HG02759 (cell line): ENCODE measurements around the gene SDHAF2.
"Not testable (repeated sequence)": the region's sequence is repeated elsewhere in the genome, so short reads cannot be mapped to it uniquely, and the experiment has no call there.

ENCODE experiments used
- ATAC-seq: cut with Tn5 transposase; IDR thresholded peaks from one replicate; pipeline ENCODE4 v1.9.1; 2021; ENCODE audit warnings: mild to moderate bottlenecking, moderate library complexity; ENCODE audit not compliant: unreplicated experiment

Gene SDHAF2

DNA sequence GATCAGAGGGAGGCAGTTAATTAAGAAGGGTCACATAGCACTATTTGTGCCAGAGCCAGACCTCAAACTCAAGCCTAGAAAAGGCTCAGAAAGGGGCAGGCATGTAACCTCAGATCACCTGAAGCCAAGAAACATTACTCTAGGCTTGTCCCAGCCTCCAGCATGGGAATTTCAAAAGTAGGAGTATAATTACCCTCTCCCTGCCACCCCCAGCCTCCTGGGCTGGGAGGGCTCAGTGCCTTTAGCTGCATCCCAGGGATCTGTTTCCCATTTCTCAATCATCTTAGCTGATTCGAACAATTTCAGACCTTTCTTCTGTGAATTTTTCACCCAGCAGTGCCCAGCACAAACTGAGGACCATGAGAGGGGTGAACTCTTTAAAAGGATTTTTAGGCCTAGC is 45.5 kb downstream of the SDHAF2 start:
- ATAC-seq, result no peak

DNA sequence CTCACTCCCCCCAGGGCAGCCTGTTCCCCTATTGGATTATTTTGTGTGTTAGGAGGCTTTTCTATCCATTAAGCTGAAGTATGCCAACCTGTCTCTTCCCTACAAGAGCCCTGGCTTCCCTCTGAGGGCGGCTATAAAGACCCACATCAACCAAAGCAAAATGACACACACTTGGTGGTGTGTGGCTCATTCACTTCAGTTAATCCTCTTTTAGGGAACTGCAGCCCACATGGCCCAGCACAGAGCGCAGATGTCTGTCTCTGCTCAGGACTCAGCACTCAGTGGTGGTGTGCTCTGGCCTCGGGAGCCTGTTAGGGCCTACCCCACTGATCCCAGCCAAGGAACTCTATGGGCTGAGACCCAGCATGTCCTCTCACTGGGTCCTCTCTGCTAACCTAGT is 46.4 kb downstream of the SDHAF2 start:
- ATAC-seq, result no peak

DNA sequence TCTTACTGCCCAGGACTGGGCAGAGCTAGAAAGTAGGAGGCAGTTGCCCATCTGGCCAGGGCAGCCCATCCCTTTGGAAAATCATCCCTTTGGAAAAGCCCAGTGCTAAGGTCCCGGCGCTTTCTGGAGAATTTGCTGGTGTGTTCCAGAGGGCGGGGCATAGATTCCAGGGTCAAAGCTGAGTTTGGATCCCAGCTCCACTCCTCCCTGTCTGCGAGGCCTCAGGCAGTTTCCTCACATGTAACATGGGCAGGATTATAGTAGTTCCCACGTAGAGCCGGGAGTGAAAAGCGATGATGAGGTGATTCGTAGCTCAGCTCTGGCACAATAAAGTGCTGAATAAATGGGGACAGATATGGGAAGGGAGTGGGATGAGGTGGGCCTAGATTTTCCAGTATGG is 47.2 kb downstream of the SDHAF2 start:
- no peak for ATAC-seq

DNA sequence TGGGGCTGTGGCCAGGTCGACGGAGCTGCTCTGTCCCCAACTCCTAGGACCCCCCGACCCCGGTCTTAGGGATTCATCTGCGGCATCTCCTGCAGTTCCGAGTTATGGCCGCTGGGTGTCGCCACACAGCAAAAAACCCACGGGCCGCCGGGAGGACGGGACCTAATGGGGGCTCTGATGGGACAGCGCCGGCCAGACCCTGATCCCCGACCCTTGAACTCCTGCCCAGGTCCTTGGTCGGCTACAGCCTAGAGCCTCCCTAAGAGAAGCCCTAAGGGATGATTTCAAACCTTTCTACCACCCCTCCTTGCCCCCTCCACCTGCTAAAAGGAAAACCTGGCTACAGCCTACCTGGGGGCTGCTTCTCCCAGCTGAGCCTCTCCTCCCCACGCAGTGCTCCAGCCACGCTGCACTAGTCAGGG is 47.8 kb downstream of the SDHAF2 start:
- no peak for ATAC-seq

DNA sequence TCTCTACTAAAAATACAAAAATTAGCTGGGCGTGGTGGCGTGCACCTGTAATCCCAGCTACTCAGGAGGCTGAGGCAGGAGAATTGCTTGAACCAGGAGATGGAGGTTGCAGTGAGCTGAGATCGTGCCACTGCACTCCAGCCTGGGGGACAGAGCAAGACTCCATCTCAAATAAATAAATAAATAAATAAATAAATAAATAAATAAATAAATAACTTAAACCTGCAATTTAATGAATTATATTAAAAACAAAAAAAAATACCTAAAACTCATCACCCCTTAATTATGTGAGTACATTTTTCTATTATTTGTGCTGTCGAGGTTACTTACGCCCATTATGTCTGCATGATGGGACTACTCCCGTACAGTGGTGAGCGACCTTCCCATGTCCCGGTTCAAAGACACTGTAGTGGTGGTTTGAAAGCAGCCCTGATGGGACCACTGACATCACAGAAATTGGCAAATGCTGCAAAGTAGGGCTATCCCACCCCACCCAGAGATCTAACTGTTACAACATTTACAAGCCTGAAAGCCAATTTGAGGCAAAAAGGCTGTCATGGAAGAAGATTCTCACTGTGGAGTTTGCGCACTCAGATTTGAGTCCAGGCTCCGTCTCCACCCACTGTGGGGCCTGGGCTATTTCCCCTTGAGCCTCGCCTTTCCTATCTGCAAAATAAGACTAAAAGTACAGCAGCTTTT is 49.6 kb downstream of the SDHAF2 start:
- not testable (repeated sequence) for ATAC-seq

DNA sequence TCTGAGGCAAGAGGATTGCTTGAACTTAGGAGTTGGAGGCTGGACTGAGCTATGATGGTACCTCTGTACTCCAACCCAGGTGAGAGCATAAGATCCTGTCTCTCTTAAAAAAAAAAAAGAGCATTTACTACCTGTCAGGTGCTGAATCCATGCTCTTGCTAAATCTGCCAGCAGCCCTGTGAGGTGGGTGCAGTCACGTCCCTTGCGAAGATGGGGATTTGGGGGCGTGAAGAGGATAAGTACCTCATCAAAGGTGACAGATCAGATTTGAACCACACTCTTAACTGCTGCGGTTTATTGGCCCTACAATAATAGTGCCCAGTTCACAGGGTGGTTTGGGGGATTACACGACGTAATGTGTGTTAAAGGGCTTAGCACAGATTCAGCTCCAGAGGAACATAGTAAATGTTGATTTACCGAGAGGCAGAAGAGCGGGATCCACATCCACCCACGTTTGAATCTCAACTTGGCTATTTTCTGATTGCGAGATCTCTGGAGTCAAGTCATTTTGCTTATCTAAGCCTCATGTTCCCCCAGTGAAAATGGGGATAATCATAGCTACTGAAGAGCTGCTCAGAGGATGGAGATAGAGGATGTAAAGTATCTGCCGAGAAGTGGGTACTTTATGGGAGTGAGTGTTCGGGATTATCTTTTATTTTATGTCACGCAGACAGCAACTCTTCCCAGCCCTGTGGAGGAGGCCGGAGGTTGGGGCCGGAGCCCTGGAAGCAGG is 50.5 kb downstream of the SDHAF2 start:
- no peak for ATAC-seq

DNA sequence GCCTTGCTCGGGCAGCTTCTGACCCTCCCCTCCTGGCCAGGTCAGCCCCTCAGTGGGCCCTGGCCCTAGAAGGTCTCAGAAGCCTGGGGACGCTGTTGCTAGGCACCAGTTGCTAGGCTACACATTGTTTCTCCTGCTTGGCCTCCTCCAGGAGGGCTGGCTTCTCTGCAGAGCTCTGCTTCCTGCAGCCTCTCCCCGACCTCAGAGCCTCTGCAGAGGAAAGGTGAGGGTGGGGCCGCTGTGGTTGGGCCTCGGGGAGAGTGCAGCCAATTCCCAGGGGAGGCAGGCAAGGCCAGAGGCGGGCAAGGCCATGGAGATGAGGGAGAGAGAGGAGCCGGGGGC is 51.0 kb downstream of the SDHAF2 start:
- no peak for ATAC-seq

DNA sequence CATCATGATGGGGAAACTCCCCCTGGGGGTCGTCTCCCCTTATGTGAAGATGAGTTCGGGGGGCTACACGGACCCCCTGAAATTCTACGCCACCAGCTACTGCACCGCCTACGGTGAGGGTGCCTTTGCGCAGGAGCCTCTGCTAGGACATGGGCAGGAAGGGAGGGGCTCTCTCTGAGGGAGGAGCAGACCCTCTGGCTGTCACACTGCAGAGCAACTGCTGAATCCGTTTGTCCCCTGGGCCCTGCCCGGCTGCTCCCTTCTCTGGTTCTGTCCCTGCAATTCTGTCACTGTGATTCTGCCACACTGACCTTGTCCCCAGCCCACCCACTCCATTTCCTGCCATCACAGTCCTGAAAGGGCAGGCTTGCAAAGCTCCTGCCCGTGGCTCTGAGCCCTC is 51.9 kb downstream of the SDHAF2 start:
- ATAC-seq, result no peak

DNA sequence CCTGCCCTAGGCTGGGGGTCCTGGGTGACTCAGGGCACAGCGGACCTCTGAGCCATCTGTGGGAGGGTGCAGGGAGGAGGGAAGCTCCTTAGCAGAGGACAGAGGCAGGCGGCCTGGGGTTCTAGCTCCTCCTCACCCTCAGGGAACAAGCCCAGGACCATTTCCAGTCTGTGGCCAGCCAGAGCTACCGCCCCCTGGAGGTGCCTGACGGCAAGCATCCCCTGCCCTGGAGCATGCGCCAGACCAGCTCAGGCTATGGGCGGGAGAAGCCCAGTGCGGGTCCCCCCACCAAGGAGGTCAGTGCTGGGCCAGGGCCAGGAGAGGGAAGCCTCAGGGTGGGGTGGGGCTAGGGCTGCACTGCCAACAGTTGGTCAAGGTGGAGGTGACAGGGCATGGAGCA is 52.6 kb downstream of the SDHAF2 start:
- no peak for ATAC-seq

DNA sequence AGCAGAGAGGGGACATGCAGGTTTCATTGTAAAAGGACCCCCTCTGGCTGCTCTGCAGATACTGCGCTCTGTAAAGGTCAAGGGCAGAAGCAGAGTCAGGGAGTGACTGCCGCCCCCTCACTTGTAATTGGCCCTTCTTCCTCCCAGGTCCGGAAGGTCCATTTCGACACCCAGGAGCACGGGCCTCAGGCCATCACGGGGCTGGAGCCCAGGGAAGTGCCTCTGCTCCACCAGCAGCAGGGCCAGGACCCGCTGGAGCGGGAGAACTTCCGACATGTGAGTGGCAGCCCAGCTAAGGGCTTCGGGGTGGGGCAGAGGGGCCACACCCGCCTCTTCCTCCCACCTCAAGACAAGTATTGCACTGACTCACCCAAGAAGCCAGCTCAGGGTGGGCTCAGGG is 54.6 kb downstream of the SDHAF2 start:
- ATAC-seq, result no peak

DNA sequence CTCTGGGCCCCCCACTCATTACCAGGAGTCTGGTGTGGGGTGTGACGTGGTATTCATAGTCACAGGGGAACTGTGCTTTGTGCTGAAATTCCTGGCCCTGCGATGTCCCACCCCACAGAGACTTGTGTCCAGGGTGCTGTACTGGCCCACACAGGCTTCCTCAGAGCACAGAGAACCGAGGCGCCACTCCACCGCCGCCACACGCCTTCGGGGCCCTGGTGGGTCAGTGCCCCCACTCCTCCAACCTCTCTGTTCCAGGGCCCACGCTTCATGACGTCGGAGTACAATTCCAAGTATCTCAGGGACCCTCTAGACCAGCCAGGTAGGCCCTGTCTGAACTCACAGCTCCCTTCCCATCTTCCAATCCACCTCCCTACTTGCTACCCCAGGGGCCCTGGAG is 55.2 kb downstream of the SDHAF2 start:
- ATAC-seq, result no peak

DNA sequence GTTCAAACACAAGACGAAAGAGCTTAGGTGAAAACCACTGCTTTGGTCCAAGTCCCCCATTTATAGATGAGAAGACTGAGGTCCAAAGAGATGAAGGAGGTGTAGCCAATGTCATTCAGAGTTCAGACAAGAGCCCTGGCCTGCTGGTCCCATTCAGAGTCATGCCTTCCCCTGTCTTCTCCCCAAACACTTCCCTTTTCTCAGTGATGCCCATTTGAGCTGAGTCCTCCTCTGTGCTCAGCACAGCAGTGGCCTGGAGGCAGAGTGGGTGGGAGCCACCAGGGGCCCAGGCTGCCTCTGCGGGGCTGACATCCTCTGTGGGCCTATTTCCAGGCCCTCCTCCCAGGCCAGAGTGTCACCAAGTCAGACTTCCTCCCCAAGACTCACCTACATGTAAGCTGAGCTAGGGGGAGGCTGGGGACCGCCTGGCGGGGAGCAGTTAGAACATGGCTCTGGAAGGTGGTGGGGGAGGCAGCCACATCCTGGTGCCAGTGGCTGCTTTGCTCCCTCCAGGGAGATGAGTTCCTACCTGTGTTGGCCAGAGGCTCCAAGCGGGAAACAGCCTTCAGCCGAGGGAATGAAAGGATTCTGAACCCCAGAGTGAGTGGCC is 56.2 kb downstream of the SDHAF2 start:
- no peak for ATAC-seq

DNA sequence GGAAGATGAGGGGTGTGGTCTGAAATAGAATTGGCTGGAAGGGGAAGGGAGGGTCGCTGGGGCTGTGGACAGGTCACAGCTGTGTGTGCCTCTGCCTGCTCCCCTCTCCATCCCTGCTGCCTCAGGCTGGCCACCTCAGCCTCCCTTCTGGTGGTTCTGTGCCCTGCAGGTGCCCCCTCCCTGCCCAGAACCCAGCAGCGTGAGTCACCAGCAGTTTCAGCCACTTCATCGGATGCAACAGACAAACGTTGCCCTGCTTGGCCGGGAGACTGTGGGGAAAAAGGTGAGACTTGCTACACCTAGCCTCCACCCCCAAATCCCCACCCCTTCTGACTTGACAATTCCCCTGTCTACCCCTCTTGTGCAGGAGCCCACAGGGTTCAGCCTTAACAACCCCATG is 56.9 kb downstream of the SDHAF2 start:
- ATAC-seq, result no peak

DNA sequence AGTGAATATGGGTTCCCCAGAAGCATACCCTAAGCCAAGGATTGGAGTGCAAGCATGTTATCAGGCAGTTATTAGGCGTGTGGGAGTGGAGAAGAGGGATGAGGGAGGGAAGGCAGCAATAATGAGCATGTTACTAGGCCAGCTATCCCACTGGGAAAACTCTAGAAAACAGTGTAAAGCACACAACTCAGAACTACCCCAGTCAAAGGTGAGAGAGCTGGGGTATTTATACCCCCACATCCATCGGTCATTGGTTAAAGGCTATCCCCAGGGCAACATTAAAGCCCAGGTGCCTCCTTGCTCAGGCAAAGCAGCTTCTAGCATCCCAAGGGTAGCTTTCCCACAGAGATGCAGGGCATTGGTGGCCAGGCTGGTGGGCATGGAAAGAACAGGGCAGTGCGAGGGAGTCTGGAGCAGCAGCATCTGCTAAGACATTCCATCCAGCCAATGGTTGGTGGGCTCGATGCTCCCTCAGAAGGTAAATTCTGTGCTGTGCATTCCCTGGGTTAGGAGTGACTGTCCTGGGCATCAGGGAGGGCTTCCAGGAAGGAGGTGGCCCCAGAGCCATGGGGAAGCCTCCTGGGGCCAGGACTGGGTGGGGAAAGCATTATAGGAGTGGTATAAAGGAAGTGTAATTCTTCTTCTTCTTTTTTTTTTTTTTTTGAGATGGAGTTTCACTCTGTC is 57.6 kb downstream of the SDHAF2 start:
- ATAC-seq, result no peak

DNA sequence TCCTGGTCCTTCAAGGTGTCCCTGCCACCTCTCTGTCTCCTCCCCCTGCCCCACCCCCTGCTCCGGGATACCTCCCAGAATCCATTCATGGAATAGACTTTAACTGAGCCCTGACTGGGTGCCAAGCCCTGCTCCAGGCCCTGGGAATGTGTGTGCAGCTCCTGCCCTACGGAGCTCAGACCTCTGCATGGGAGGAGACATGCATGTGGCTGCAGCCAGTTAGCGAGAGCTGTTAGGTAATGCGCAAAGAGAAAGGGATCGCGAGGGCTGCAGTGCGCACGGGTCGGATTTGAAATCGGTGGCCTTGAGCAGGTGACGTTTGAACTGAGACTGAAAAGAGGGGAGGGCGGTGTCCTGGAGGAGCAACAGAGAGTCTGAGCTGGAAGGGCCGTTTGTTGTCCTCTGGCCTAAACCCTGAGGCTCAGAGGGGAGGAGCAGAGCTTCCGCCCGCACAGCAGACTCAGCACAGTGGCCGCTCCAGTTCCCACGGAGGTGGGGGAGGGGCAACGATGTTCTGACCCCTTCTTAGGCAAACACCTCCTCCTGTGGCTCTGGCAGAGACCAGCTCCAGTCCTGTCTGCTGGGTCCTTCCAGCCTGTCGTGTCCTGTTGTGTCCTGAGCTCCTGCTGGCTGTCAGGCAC is 58.8 kb downstream of the SDHAF2 start:
- ATAC-seq, result no peak

DNA sequence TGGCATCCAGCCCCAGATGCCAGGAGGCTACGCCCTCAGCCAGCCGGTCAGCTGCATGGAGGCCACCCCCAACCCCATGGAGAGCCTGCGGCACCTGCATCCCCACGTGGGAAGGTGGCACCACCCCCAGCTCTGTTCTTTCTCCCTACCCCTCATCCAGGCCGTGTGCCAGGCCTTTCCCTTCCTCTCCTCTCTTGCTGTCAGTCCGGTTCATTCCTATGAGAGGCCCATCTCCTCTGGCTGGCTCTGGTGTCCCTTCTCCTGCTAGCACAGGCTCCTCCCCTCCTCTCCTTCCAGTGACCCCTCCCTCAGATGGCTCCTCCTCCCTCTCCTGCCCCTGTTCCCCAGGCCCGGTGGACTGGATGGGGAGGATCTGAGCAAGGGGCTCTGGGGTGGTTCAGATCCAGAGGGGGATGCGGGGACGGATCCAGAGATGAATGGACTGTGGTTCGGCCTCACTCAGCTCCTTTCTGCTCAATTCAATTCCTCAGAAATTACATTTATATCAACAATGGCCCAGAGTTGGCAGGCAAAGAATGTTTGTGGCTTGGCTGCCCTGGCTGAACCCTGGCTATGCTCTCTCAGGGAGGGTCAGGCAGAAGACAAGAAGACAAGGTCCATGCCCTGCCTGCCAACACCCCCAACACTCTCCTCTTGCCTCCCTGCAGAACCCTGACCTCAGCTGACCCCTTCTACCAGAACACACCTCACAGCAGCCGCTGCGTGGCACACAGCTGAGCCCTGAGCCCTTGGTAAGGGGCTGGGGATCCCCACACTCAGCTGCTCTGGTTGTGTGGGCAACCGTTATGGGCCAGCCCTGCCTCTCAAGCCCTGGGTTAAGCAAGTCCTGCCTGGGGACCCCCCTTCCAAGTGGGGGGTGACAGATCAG is 60.2 kb downstream of the SDHAF2 start:
- no peak for ATAC-seq

DNA sequence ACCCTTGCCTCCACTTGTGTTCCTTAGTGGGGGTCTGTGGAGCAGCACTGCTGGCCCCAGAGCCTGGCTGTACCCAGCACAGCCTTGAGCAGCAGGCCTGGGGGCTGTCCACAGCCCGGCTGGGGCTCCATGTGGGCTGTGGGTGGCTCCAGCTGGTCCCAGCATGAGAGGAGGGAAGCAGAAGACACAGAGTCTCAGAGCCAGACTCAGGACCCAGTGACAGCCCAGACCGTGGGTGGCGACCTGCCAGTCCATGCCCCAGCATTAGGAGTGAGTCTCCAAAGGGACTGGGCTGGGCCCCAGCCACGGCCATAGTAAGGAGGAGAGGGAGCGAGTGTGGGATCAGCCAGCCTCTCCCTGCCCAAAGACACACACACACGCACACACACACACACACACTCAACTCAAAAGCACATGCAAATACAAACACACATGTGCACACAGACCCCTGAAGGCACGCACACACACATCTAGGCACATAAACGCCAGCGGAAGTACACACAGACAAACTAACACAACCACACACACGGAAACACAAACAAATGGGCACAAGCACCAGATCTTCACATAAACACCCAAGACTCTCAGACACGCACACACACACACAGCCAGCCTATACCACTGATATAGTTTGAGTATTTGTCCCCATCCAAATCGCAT is 61.9 kb downstream of the SDHAF2 start:
- no peak for ATAC-seq

DNA sequence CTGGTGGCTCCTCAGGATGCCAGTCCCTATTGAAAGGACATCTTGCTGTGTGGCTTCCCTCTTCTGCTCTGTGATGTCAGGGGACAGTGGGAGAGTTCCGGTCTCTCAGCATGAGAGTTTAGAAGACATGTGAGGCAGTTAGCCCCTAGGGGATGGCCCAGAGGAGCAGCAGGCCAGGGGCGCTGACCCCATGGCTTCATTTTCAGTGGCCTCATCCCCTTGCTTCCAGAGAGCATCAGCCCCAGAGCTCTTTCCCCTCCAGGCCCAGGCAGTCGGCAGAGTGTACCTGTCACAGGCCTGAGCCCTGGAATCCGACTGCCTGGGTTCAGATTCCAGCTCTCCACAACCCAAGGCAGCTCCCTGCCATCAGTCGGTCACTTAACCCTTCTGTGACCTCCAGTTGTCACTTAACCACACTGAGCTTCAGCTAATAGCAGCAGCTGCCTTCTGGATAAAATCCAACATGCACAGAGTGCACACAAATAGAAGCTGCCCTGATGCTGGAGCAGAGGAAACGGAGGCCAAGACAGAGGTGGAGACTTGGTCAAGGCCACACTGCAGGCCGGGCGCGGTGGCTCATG is 64.5 kb downstream of the SDHAF2 start:
- ATAC-seq, result no peak

DNA sequence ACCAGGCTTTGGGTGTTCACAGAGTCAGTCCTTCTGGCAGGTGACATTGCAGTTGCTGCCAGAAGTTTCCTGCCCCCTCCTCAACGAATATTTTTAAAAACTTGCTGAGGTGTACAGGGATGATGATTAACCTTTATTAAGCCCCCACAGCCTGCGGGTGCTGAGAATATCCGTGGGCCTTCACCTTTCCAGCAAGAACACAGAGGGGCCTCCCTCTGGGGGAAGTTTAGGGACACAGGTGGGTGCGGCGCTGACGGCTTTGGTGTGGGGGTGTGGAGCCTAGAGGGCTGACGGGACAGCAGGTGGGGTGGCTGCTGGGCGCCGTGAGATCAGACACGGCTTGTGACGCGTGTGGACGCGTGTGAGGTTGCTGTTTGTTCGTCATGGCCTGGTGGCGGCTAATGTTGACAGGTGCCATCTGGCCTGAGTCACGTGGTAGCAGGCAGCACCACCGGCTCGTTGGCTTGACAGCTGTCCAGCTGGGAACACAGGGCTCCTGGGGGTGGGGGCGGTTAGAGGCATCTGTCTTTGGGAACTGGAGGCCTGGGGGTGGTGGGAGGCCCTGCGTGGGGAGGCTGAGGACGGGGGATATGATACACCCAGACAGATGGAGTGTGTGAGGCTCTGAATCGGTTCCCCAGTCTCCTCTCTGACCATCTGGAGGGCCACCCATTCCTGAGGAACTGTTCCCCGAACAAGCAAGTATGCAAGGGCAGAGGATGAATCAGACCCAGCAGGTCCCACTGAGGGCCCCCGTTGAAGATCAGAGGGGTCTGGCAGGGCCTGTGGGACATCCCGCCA is 66.1 kb downstream of the SDHAF2 start:
- ATAC-seq, result no peak
